ENCODE data around the gene PPP5C.

DNA sequence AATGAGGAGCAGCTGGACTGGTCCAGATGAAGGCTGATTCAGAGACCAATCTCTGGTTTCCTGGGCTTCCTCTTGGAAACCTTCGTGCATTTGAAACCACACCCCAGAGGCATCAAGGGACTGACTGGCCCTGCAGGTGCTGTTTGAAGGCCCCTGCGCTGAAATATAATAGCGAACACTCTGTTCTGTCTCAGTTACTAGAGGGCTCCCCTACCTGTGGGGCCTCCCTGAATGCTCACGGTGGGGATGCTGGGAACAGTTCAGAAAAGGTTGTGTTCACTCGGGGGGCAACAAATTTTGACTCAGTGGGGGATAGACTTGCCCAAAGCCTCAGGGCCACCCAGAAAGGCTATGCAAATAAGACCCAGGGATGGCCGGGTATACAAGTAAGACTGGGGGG is 60.1 kb downstream of the PPP5C start:
- no peak for TF ChIP-seq EP300 (IDR thresholded peaks at IDR 0.05)
- no peak for TF ChIP-seq CTCF (IDR thresholded peaks at IDR 0.05)
